GM18517 (cell line): Measurements from ENCODE around the gene COPS3.
"Not testable (repeated sequence)": the region's sequence is repeated elsewhere in the genome, so short reads cannot be mapped to it uniquely, and the experiment has no call there.

ENCODE experiments used
- ATAC-seq: cut with Tn5 transposase; IDR thresholded peaks from one replicate; pipeline ENCODE4 v1.9.1; 2021; ENCODE audit warnings: mild to moderate bottlenecking, moderate library complexity; ENCODE audit not compliant: unreplicated experiment

The COPS3 gene

GRCh38 chr17:17303010-17303846 is 22.2 kb upstream of the COPS3 start, which contains the start of gene NT5M:
NT5M (plus strand) TSS chr17:17303373; CDS start chr17:17303551, 178 bp downstream.
- ATAC-seq, result no peak

DNA sequence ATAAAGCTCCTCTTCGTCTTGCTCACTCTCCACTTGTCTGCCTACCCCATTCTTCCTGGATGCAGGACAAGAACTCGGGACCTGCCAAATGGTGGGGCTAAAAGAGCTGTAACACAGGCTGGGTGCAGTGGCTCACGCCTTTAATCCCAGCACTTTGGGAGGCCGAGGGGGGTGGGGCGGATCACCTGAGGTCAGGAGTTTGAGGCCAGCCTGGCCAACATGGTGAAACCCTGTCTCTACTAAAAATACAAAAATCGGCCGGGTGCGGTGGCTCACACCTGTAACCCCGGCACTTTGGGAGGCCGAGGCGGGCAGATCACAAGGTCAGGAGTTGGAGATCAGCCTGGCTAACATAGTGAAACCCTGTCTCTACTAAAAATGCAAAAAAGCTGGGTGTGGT is 20.6 kb upstream of the COPS3 start:
- not testable (repeated sequence) for ATAC-seq

DNA sequence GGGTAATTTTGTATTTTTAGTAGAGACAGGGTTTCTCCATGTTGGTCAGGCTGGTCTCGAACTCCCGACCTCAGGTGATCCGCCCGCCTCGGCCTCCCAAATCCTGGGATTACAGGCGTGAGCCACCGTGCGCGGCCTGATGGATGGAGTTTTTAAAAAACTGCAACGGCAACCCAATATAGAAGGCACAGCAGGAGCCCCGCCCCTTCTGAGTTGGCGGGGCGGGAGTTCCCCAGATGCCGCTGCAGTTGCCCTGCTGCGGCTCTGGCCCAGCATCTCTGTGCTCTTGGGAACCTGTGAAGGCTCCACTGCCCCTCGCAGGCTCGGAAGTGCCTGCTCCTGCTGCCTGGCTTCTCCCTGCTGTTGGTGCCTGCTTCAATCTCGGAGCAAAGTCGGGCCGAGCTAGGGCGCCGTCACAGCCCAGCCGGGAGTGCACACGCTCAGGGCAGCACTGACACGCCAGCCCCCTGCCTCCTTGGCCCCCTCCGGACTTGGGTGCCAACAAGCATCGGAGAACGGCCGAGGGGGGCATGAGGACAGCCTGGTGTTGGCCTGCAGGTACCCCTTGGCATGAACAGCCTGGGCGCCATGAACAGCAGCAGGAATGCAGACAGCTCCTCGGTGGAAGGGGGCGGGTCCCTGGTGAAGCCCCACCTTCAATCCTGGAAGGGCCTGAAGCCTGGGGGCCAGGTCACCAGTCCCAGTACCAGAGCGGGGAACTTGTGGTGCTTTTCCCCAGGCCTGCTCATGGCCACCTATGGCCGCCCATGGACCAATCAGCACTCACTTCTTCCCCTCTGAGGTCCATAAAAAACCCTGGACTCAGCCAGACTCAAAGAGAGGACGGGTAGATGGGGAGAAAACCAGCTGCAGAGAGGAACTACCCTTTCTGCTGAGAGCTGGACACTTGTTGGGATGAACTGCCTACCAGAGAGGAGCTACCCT is 19.9 kb upstream of the COPS3 start:
- no peak for ATAC-seq

- no peak for ATAC-seq
Measured at GRCh38 chr17:17298108-17298507, 17.1 kb upstream of the COPS3 start.

GRCh38 chr17:17297217-17297616 is 16.2 kb upstream of the COPS3 start:
- ATAC-seq, result no peak

DNA sequence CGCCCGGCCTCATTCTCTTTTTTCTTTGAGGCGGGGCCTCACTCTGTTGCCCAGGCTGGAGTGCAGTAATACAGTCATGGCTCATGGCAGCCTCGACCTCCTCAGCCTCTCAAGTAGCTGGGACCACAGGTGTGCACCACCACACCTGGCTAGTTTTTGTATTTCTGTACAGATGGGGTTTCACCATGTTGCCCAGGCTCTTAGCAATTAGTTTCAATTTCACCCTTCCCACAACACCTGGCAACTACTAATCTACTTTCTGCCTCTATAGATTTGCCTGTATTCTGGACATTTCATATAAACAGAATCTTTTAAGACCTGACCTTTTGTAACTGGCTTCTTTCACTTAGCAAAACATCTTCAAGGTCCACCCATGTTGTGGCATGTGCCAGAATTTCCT is 14.1 kb upstream of the COPS3 start:
- no peak for ATAC-seq

DNA sequence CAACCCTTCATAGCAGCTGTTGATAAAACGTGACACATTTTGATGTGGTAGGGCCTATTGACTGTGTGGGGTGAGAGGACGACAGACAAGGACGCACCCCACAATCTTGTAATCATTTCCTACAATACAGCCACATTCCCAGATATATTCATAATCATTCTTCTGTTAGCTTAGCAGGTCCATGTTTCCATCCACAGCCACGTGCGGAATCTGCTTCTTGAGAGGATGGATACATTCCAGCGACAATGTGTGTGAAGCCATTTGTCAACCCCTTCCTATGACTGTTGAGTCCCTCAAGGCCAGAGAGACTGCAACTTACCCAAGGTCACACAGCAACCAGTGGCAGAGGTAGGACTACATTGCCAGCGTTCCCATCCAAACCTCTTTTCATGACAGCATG is 8.7 kb upstream of the COPS3 start:
- ATAC-seq, result no peak

GRCh38 chr17:17289086-17289485 is 8.0 kb upstream of the COPS3 start:
- ATAC-seq, result no peak

- no peak for ATAC-seq
Measured at GRCh38 chr17:17285951-17286350, 4.9 kb upstream of the COPS3 start.

- no peak for ATAC-seq
Measured at GRCh38 chr17:17279316-17279715, 1.7 kb downstream of the COPS3 start.

- ATAC-seq, result not testable (repeated sequence)
Measured at GRCh38 chr17:17277431-17277830, 3.6 kb downstream of the COPS3 start.

DNA sequence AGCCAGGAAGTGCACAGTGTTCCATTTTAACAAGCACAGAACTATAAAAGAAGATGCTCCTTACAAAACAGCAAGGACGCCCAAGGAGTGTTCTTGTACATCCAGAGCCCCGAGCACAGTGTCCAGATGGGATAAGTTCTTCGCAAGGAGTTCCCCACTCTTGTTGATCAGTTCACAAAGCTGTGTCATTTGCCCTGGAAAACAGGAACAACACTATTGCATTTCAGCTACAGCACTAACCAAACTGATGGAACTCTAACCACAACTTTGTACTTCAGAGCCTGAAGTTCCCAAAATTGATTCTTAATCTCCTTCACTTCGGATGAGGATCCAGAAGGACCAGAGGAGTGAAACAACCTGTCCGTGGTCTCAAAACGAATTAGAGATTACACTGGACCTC is 5.1 kb downstream of the COPS3 start:
- ATAC-seq, result no peak

DNA sequence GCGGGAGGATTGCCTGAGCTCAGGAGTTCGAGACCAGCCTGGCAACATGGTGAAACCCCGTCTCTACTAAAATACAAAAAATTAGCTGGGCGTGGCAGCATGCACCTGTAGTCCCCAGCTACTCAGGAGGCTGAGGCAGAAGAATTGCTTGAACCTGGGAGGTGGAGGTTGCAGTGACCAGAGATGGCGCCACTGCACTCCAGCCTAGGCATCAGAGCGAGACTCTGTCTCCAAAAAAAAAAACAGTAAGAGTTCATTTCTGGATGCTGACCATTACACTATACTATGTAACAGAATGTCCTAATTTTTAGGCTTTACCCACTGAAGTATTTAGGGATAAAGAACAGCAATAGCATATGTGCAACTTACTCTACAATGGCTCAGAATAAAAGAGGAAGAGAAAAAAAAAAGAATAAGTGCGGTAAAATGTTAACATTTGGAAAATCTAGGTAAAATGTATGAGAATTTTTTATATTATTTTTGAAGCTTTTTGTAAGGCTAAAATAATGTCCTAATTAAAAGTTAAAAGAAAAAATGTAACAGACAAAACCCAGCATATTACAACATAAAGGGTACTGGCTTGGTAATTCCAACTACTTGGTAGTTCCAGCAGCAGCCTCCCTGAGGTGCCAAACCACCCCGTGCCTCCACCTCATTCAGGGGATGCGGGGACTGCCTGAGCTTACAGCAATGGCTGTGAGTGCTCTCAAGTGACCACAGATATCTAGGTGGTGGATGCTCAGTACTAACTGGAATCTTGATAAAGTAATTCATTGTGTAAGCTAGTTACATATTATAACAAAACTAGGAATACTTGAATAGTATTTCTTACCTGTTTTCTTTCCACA is 10.9 kb downstream of the COPS3 start:
- ATAC-seq, result no peak

- ATAC-seq, result no peak
Measured at GRCh38 chr17:17264430-17264829, 16.6 kb downstream of the COPS3 start.

- no peak for ATAC-seq
Measured at GRCh38 chr17:17258998-17259397, 22.0 kb downstream of the COPS3 start.

- no peak for ATAC-seq
Measured at GRCh38 chr17:17258011-17258410, 23.0 kb downstream of the COPS3 start.

- ATAC-seq, result no peak
Measured at GRCh38 chr17:17256316-17256715, 24.7 kb downstream of the COPS3 start.

GRCh38 chr17:17255689-17256088 is 25.4 kb downstream of the COPS3 start:
- not testable (repeated sequence) for ATAC-seq

DNA sequence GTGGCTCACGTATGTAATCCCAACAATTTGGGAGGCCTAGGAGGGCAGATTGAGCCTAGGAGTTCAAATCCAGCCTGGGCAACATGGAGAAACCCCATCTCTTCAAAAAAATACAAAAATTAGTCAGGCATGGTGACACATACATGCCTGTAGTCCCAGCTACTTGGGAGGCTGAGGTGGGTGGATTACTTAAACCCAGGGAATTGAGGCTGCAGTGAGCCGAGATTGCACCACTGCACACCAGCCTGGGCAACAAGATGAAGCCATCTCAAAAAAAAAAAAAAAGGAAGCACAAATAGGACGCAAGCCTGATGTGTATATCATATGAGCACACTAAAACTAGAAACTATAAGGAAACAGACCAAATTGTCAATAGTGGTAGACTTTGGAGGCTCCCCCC is 27.0 kb downstream of the COPS3 start:
- no peak for ATAC-seq

DNA sequence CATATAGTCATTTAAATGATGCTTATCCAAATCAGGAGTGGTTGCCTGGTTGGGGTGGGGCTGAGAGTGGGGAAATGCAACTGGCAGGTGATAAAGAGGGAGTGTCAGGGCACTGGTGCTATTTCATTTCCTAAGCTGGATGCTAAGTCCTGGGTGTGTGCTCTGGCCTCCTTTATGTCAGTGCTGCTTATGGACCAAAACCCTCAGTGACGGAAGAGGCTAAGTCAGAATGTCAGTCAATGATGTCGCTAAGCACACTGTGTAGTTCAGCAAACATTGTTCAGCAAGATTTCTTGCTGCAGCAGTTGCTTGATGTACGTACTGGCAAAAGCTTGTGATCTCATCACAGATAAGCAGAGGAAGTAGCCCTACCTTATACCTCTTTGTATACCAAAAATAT is 27.6 kb downstream of the COPS3 start:
- no peak for ATAC-seq

GRCh38 chr17:17252149-17252661 is 28.8 kb downstream of the COPS3 start:
- ATAC-seq, result no peak
